HG02943 (cell line): Measurements from ENCODE around the gene ZBTB45.
"Not testable (repeated sequence)": the region's sequence is repeated elsewhere in the genome, so short reads cannot be mapped to it uniquely, and the experiment has no call there.

Experiments
- ATAC-seq: cut with Tn5 transposase; IDR thresholded peaks from one replicate; pipeline ENCODE4 v1.9.1; 2021; ENCODE audit warnings: mild to moderate bottlenecking, low read depth, moderate library complexity; ENCODE audit not compliant: unreplicated experiment

The ZBTB45 gene

DNA sequence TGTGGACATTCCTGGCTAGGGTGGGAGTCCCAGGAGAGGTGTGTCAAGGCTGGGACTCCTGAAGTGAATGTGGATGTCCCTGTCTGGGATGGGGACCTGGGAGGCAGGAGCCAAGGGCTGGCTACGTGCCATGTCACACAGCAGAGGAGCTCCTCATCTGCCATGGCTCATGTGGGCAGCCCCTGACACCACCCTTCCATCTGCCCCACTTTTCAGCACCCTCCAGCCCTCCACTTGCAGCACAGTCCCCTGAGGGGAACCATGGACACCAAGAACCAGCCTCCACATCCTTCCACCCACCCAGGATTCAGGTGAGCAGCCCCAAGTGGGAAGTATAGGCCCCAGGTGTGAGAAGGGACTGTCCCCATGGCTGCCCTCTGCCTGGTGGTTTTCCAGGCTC lies 41.7 kb downstream of the ZBTB45 start:
- ATAC-seq, result no peak

DNA sequence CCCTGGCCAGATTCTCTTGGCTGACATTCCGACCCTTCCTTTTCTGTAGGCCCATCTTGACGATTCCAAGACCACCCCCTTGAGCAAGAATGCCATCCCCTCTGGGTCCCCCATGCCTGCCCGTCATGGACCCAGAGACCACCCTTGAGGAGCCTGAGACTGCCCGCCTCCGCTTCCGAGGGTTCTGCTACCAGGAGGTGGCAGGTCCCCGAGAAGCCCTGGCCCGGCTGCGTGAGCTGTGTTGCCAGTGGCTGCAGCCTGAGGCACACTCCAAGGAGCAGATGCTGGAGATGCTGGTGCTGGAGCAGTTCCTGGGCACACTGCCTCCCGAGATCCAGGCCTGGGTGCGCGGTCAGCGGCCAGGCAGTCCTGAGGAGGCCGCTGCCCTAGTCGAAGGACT lies 42.5 kb downstream of the ZBTB45 start:
- no peak for ATAC-seq

DNA sequence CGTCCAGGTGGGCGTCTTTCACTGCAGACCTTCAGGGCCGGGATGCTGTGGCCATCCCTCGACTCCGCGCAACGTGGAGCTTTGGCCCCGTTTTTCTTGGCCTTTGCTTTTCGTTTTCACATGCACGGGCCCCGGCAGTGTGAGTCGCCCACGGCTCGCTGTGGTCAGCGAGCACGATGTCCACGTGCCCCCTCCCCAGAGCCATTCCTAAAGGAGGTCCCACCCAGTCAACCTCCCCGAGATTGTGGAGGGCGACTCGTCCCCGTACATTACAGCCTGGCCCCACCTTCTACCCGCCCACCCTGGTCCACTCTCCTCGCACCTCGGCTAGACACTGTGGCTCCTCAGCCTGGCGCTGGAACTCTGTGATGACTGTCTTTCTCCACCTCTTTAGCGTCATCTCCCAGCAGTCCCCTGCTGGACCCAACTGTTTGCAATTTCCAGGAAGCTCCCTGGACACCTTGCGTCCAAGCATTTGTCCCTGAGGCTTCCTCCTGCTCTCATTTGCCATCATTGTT lies 43.1 kb downstream of the ZBTB45 start:
- ATAC-seq, result no peak

DNA sequence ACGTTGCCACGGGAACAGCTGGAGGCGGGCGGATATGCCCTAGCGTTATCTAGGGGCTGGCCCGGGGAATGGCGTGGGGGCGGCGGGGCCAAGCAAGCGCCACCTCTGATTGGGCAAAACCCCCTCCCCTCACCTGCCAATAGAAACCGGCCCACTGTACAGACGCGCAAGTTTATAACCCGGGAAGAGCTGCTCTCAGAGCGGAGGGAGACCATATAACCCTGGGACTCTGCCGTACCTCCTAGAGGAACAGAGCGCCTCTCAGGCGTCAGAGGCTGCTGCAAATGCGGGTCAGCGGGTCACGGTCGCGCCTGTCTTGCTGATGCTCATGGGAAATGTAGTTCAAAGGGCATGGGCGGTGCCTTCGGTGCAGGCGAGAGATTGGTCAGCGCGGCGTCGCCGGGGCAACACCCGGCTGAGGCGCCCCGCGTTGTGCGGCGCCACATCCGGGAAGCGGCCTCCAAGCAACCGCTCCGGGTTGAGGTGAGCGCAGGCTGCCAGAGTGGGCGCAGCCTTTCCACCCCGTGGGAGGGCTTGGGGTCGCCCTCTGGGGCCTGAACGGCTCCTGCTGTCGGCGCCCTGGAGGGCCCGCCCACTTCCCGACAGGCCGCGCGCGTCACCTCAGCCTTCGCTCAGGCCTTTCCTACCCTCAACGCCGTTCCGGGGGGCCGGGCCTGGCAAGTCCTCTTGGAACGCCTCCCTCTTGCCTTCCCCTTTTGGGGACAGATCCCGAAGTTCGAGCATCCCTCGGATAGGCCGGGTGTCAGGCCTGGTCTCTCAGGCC lies 43.7 kb downstream of the ZBTB45 start, which contains the start of gene ZNF446:
Gene ZNF446, plus strand, starts transcription at position 639 of the 784 bp plus-strand sequence. CDS start 867 bp downstream, outside the sequence.
- ATAC-seq, result peak; percentile 78

DNA sequence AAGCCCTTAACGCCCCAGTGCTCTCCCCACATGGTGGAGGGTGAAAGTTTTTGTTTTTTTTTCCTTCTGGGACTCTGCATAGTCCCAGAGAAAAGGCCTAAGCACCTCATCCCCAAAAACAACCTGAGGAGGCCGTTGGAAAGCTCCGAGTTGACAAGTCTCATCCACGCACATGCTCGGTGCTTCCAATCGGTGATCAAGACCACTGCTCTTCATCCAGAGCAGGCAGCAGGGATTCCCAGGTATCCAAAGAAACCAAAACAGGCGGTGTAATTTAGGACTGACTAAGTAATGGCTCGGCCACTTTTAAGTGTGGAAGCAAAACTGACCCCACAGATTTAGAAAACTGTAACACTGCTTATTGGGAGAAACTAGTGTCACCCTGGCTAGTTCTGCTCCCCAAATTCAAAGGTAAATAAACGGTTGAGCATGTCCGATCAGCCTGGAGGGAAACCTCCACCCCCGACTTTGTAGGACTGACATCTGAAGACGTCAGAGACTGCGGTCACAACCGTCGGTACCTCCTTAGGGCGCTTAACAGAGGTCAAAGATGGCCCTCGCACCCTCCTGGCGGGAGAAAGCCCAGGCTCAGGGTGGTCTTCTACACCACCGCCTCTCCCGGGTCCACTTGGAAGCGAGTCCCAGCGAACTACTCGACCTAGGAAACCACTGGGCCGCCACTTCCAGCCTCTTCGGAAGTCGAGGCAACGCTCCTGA lies 44.5 kb downstream of the ZBTB45 start:
- peak; percentile 4 for ATAC-seq

DNA sequence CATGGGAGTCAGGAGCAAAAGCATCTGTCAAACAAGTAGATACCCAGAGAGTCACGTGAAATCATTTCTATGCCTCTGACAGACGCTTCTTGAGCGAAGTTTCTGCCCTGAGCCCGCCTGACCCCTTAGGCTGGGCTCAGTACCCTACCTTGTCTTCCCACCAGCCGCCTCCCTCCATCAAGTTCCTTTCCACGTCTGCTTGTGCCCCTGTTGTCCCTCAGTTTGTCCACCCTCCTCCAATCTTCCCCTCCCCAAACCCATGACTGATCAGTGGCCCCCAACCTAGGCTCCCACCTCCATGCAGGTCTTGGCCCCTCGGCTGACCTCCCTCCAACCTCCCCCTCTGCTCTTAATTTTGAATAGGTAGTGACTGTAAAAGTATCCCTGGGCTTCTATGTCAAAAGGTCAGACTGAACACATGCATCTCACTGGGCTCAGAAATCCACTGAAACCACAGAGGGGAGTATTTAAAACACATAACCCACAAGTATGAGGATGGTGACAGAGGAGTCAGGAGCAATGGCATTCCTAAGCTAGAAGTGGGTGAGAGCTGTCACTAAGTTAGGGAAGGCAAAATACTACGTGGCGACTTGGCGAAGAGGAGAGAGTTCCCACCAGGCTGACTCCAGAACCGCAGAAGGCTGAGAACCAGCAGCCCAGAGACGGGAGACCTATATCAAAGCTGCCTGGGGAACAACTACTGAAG lies 45.2 kb downstream of the ZBTB45 start:
- ATAC-seq, result no peak

DNA sequence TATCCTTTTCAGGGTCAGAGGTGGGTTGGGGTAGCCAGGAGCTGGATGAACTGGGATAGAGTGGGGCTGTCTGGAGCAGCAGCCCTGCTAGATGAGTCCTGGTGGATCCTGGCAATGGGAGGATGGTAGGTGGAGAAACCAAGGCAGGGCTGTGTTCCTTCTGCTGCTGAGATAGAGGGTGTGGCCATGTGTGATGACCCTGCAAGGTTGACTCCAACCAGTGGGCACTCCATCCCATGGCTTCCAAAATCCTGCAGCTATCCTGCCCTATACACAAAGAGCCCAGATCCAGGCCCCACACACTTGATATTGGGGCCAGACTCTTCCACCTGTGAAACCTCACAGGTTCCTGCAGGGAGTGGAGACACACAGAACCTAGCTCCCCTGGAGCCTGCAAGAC lies 45.8 kb downstream of the ZBTB45 start:
- no peak for ATAC-seq

DNA sequence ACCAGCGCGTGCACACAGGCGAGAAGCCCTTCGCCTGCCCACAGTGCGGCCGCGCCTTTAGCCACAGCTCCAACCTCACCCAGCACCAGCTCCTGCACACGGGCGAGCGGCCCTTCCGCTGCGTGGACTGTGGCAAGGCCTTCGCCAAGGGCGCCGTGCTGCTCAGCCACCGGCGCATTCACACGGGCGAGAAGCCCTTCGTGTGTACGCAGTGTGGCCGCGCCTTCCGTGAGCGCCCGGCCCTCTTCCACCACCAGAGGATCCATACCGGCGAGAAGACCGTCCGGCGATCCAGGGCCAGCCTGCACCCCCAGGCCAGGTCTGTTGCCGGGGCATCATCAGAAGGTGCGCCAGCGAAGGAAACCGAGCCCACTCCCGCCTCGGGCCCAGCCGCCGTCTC lies 47.9 kb downstream of the ZBTB45 start:
- no peak for ATAC-seq

DNA sequence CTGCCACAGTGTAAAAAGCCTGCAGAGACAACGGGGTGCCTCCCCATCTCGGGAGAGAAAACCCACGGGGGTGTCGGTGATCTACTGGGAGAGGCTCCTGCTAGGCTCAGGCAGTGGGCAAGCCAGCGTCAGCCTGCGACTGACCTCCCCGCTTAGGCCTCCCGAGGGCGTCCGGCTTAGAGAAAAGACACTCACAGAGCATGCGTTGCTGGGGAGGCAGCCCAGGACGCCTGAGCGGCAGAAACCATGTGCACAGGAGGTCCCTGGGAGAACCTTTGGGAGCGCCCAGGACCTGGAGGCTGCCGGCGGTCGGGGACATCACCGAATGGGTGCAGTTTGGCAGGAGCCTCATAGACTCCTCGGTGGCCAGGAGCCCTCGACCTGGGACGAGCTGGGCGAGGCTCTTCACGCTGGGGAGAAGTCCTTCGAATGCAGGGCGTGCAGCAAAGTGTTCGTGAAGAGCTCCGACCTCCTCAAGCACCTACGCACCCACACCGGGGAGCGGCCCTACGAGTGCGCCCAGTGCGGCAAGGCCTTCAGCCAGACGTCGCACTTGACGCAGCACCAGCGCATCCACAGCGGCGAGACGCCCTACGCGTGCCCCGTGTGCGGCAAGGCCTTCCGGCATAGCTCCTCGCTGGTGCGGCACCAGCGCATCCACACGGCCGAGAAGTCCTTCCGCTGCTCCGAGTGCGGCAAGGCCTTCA lies 48.6 kb downstream of the ZBTB45 start:
- not testable (repeated sequence) for ATAC-seq

DNA sequence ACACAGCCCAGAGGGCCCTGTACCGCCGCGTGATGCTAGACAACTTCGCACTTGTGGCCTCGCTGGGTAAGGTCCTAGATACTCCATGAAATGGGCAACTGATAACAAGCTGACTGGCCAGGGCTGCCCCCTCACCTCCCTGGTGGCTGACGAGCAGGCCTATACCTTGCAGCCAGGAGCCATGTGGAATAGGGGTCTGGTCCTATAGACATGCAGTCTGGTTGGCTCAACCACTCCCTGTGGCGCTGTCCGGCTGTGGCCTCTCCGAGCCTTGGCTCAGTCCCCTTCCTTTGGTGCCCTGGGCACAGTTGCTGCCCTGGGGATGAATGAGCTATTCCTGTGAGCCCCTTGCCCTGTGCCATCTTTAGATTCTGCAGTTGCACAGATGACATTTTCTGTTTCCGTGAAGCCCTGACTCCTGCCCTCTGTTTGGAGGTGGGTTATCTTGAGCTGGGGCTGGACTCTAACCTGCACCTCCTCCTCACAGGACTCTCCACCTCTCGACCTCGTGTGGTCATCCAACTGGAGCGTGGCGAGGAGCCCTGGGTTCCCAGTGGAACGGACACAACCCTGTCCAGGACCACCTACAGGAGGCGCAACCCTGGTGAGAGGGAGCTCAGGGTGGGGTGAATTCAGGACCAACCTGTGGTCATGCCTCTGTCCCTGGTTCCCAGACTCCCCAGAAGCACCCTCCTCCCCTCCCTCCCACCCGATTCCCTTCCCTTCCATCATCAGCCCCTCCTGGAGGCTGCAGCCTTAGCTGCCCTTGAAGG lies 50.2 kb downstream of the ZBTB45 start:
- no peak for ATAC-seq

DNA sequence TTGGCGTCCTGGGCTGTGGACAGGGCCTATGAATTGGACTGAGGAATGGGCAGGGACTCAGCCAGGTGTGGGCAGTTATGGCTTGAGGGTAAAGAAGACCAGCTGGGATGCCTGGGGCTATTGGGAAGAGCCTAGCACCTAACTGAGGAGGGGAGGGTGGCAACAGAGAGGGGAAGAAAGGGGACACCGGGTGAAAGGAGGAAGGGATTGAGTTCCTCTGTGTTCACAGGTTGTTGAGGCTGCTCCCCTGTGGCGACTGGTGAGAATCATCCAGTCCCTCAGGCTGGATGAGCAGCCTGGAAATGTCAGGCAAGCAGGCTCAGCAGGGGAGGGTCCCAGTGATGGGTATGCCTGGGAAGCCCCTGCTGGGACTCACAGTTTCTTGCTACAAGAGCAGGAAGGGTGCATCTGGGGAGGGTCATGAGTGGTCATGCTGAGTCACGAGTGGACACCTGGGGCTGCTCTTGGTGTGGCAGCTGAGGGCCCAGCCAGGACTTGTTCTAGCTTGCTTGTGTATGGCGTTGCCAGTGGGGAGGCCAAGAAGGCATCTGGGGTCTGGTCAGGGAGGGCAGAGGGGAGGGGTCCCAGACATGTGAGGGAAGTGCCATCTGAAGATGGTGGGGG lies 51.3 kb downstream of the ZBTB45 start:
- no peak for ATAC-seq

DNA sequence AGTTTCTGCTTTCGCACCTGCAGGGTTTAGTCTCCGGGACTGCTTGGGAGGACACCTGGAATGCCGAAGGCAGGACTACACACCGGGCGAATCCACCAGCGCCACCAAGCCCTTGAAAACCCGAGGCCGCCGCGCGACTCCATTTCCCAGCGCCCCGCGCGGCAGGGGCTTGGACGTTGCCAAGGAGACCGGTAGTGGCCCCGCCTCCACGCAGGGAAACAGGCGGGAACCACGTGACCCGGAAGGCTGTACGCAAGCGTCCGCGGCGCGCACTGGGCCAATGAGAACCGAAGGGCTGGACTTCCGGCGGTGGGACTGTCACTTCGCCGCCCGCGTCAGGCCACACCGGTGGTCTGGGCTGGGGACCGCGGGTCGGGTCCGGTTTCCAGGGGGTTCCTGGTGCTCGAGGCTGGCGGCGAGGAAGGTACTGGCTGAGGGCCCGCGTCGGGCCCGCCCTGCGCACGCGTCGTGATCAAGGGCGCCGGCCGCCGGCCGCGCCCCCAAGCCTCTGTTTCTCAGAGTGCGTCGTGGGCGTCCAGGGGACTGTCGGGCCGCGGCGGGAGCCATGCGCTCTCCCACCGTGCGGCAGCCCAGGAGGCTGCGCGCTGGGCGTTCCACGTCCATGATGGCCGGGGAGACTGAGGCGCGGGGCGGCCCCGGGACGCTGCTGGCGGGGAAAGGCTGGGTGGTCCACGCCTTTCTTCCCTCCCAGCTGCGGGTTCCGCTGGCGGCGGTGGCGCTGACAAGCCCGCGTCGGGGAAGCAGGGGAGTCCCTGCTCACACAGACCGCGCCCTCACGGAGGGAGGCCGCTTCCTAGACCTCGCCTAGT lies 52.6 kb downstream of the ZBTB45 start, which contains the start of gene ZNF324:
Gene ZNF324, plus strand, starts transcription at position 321 of the 830 bp plus-strand sequence. CDS start 2,106 bp downstream, outside the sequence.
- ATAC-seq, result peak; percentile 84

DNA sequence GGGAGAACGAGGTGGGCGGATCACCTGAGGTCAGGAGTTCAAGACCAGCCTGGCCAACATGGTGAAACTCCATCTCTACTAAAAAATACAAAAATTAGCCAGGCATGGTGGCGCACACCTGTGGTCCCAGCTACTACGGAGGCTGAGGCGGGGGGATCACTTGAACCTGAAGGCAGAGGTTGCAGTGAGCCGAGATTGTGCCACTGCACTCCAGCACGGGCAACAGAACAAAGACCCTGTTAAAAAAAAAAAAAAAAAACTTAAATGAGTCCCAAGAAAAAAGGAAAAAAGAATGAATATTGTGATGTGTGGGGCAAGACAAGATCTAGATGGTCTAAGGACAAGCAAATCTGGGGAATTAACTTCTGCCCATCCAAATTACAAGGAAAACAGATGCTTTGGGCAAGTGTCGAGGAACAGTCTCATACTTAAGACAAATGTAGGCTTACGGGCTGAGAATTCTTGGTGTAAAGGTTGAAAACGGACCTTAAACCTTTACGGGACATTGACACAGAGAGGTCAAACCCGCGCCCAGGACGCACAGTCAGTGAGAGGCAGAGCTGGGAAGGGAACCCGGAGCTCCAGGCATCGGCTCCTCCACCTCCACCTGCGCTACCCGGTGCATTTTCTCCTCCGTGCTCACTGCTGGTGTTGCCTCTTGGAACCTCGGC lies 53.4 kb downstream of the ZBTB45 start:
- peak; percentile 23 for ATAC-seq
